ENCODE measurements around the gene GMDS. TPM values are rescaled to one million over a fixed set of nuclear protein-coding genes. Genes with fewer than 3 reads are reported as not detected.

GMDS gene
- total and polyA plus RNA-seq, 2 of the 8 experiments (the other 6 are each of a cell fraction or from before 2014, with no cell fraction given), result 16.8 to 50.0 TPM

- TF ChIP-seq CHD1 (IDR thresholded peaks at IDR 0.05; ENCODE audit: low read depth, low read length) (no peak), MAX (IDR thresholded peaks at IDR 0.05) (no peak), ATF3 (IDR thresholded peaks at IDR 0.05; ENCODE audit: insufficient read depth, low read depth, low read length) (no peak), SIX5 (IDR thresholded peaks at IDR 0.05; ENCODE audit: low read depth, low read length) (no peak), BACH1 (IDR thresholded peaks at IDR 0.05; ENCODE audit: low read length) (no peak)
Measured at GRCh38 chr6:2197984-2198383, 47.4 kb downstream of the GMDS start (continued).
